ENCODE results near the gene SIGLEC1. TPM values are rescaled to one million over a fixed set of nuclear protein-coding genes. Genes with fewer than 3 reads are reported as not detected.

Gene SIGLEC1
- total RNA-seq, 1 experiment from 2014 or later = 0.17 TPM

Other genes with a start within 250 kb of the SIGLEC1 start
- 24.4 TPM for gene ATRN, start 241.6 kb downstream of the SIGLEC1 start, total RNA-seq (2021; ENCODE audit: unreplicated experiment)
- not detected for gene GFRA4, start 49.2 kb downstream of the SIGLEC1 start, total RNA-seq (2021; ENCODE audit: unreplicated experiment)
- gene ADAM33, start 30.6 kb downstream of the SIGLEC1 start, total RNA-seq (2021; ENCODE audit: unreplicated experiment) = not detected
- not detected for gene HSPA12B, start 20.1 kb upstream of the SIGLEC1 start, total RNA-seq (2021; ENCODE audit: unreplicated experiment)
- gene ADISSP, start 55.2 kb upstream of the SIGLEC1 start, total RNA-seq (2021; ENCODE audit: unreplicated experiment) = 99.4 TPM
- 0.93 TPM for gene SPEF1, start 68.8 kb upstream of the SIGLEC1 start, total RNA-seq (2021; ENCODE audit: unreplicated experiment)
- gene CENPB, start 74.1 kb upstream of the SIGLEC1 start, total RNA-seq (2021; ENCODE audit: unreplicated experiment) = 67.2 TPM
- 223 TPM for gene CDC25B, start 83.7 kb upstream of the SIGLEC1 start, total RNA-seq (2021; ENCODE audit: unreplicated experiment)
- 12.1 TPM for gene AP5S1, start 107.9 kb upstream of the SIGLEC1 start, total RNA-seq (2021; ENCODE audit: unreplicated experiment)
- 60.1 TPM for gene MAVS, start 134.2 kb upstream of the SIGLEC1 start, total RNA-seq (2021; ENCODE audit: unreplicated experiment)
- 41.6 TPM for gene PANK2, start 176.8 kb upstream of the SIGLEC1 start, total RNA-seq (2021; ENCODE audit: unreplicated experiment)